GM18868 (cell line): ENCODE measurements around the gene TNFSF11.
"Not testable (repeated sequence)": the region's sequence is repeated elsewhere in the genome, so short reads cannot be mapped to it uniquely, and the experiment has no call there.

ENCODE experiments used
- ATAC-seq: cut with Tn5 transposase; IDR thresholded peaks from one replicate; pipeline ENCODE4 v1.9.1; 2021; ENCODE audit warnings: mild to moderate bottlenecking, moderate library complexity; ENCODE audit not compliant: unreplicated experiment

The TNFSF11 gene

GRCh38 chr13:42559573-42560218 lies 14.3 kb upstream of the TNFSF11 start:
- not testable (repeated sequence) for ATAC-seq

GRCh38 chr13:42560320-42560719 lies 13.6 kb upstream of the TNFSF11 start:
- not testable (repeated sequence) for ATAC-seq

DNA sequence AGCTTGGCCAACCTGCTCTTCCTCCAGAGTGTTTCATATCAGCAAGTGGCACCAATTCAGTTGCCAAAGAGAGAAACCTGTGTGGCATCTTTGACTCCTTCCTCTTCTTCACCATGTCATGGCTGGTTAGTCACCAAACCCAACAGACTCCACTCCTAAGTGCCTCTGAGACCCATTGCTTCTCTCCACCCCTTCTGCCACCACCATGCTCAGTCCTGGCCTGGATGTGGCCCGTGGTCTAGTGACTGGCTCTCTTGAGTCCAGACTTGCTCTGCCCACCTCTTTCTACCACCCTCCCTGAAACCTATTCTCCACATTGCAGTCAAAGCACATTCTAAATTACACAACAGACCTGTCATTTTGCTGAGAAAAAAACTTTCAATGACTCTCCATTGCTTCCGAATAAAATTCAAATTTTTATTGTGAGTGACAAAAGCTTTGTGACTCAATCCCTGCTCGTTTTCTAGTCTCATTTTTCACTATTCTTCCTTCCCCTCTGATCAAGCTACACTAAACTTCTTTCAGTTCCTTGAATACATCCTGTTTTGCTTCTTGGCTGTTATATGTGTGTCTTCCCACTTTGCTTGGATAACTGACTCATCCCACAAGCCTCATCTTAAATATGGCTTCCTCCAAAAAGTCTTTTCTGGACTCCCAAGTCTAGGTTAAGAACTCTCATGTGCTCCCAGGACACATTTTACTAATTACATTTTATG lies 12.0 kb upstream of the TNFSF11 start:
- no peak for ATAC-seq

- ATAC-seq: no peak
Observed at GRCh38 chr13:42567906-42568305, 6.0 kb upstream of the TNFSF11 start.

DNA sequence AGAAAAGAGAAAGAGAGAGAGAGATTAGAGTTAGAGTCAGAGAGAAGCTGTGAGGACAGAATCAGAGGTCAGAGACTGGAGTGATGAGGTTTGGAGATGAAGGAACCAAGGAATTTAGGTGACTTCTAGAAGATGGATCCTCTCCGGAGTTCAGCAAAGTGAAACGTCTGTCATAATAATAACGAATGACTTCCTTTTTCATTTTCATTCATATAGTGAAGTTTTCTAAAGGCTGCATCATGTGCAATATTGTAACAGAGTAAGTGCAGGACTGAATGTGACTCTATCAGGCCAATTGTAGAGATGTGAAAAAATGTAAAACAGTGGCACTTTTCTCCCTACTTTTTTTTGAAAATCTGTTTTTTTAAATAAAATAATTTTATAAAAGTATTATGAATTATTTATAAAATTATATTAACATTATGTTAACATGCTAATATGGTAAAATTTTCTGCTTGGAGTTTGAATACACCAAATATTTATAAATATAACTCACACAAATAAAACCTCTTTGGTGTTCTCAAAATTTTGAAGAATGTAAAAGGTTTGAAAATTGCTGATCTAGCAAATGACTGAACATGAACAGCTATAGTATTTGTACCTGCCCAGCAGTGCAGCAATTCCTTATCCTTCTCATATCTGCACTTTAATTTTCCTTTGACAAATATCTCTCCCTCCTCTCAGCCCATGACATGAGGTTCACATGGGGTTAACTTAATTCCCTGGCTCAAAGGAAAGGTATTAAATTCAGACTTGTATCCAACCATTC lies 4.2 kb upstream of the TNFSF11 start:
- ATAC-seq: no peak

DNA sequence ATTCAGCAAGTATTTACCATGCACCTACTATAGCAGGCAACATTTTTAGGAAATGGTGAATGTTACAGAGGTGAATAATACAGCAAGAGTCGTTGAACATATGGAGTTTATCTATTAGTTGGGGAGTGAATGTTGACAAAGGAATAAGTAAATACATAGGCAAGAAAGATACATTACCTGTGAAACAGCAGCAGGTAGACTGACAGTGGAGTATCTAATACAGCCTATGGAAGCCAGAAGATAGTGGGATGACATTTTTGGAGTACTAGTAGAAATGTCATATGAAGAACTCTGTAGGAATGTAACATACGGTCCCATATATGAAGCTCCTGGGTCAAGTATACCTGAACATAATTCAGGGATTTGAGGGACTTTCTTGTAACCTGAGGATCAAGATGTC lies 2.1 kb upstream of the TNFSF11 start:
- ATAC-seq: no peak

GRCh38 chr13:42574435-42575311 lies 721 bp downstream of the TNFSF11 start:
- ATAC-seq: peak; percentile 65

- ATAC-seq: no peak
Observed at GRCh38 chr13:42575938-42576337, 2.0 kb downstream of the TNFSF11 start.

GRCh38 chr13:42577538-42577937 lies 3.6 kb downstream of the TNFSF11 start:
- no peak for ATAC-seq

GRCh38 chr13:42580644-42581043 lies 6.7 kb downstream of the TNFSF11 start:
- no peak for ATAC-seq

GRCh38 chr13:42581427-42581826 lies 7.5 kb downstream of the TNFSF11 start:
- ATAC-seq: no peak

DNA sequence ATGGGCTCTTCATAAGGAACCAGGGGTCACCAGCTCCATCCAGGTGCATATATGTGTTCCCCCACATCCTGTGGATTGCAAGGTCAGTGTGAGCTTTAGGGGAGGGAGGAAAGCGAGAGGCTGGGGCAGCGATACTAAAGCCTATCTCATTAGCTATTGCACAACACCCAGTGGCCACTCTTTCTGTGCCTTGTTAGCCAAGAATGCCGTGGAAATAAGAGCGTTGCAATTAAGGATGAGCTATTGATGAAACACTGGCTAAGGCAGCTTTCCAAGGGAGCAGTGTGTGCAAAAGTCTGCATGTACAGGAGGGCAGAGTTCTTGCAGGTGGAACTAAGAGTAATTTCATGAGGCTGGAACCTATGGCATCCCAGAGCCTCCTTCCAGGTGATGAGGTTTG lies 17.6 kb downstream of the TNFSF11 start:
- no peak for ATAC-seq

DNA sequence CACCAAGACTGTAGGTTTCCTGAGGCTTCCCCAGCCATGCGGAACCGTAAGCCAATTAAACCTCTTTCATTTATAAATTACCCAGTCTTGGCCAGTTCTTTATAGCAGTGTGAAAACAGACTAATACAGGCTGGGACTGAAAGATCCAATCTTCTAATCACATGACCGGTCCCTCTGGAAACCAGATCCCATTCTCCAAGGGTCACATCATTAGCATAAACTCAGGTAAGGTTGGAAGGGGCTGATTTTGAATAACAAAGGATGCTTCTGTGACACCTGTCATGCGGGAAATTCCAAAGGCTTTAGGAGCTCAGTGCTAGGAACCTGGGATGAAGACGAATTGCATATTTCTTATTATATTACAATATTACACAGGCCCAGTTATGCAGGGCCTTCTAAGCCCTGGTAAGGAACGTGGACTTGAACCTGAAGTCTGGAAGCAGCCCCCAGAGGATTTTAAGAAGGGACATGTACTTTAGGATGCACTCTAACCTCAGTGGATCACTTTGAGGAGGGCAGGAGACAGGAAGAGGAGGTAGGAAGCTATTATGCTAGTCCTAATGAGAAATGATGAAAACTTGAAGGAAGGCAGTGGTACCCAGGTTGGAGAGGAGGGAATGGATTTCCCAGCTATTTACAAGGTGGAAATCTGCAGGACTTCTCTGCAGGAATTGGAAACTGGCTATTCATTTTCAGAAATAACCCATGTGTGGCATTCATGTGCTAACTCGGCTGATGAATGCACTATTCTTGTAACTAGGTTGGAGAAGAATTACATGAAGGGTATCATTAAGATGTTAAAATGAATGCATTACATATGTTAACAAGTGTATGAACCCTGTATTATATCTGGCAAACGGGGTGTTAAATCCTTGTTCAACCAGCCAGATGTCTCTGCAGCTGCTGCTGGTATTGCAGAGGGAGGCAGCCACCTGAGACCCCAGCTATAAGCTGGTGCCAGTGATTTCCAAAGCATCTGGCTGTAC lies 19.3 kb downstream of the TNFSF11 start:
- no peak for ATAC-seq

GRCh38 chr13:42594481-42595252 lies 20.7 kb downstream of the TNFSF11 start:
- peak; percentile 70 for ATAC-seq

DNA sequence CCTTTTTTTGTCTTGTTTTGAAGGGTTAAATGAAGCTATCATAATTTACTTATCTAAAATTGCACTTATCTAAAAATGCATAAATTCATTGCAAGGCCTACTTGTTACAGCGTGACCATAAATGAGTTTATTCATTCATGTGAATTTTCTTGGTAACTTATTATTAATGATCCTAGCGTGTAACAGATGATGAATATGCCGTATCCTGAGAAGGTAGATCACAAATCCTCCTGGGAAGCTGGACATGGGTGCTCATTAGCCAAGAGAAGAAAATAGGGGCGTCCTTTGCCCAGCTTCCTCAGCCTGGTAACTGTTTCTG lies 21.3 kb downstream of the TNFSF11 start:
- no peak for ATAC-seq

- ATAC-seq: no peak
Observed at GRCh38 chr13:42597505-42597904, 23.6 kb downstream of the TNFSF11 start.

DNA sequence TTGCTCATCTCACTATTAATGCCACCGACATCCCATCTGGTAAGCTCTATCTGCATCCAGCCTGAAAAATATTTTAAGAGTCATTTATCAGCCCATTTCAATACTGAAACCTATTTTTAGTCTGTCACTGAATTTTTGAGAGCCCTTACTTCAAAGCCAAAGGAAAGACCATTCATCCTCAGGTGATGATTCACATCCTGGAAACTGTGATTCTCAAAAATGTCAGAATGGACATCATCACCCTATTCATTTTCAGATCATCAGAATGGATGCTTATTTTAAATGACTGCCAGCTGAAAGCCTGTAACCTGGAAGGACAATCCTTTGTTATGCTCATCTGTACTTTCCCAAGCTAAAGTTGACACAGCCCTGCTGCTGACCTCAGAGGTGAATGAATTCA lies 27.0 kb downstream of the TNFSF11 start:
- no peak for ATAC-seq

DNA sequence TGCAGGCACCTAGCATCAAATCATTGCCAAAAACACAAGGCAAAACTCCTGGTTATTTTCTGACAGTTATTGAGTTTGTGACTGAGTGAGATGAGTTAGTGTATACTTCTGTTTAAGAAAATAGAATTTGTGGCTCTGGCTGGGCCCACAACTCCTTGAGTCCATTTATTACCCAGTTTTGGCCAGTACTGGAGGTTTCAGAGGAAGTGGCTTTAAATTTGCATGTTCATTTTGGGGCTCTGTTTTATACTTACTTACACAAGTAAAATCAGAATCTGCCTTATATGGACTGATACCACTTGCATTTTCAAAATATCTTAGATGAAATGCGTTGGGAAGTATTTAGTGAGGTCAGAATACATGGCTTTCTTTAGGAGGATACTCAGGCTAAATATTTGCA lies 29.0 kb downstream of the TNFSF11 start:
- ATAC-seq: peak; percentile 81

DNA sequence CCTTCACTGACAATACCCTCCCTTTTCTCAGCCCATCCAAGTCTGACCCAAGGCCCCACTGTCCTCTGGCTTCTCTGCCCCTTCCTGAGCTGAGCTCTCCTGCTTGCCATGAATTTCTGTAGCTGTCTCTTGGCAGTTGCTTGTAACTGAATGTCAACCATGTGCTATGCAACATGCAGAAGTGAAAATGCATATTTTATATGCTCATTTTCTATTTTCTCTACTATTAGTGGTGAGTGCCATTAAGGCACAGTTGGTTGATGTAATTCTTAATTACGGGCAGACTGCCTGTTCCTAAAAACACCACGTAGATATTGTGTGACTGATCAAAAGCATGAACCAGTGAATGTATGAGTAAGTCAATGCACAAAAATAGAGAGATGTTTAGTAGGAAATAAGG lies 29.6 kb downstream of the TNFSF11 start:
- ATAC-seq: no peak
